Stimulated activated CD8-positive, alpha-beta memory T cell treated with anti-CD3 and anti-CD28 coated beads, Interleukin-4, amount 100 ng/mL, for 1 hour (primary cell): ENCODE measurements around the gene OR2F2.
A peak's percentile ranks its signal among the peaks of the same experiment; 100 is the strongest.

ENCODE experiments used
- DNase-seq, 2 donors: peaks; one replicate each; pipeline ENCODE4 v3.0.0-alpha.2; 2020; ENCODE audit warnings: low read depth in 2 of 2, low spot score in 1 of 2

OR2F2 gene, protein sequence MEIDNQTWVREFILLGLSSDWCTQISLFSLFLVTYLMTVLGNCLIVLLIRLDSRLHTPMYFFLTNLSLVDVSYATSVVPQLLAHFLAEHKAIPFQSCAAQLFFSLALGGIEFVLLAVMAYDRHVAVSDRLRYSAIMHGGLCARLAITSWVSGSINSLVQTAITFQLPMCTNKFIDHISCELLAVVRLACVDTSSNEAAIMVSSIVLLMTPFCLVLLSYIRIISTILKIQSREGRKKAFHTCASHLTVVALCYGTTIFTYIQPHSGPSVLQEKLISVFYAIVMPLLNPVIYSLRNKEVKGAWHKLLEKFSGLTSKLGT

DNA sequence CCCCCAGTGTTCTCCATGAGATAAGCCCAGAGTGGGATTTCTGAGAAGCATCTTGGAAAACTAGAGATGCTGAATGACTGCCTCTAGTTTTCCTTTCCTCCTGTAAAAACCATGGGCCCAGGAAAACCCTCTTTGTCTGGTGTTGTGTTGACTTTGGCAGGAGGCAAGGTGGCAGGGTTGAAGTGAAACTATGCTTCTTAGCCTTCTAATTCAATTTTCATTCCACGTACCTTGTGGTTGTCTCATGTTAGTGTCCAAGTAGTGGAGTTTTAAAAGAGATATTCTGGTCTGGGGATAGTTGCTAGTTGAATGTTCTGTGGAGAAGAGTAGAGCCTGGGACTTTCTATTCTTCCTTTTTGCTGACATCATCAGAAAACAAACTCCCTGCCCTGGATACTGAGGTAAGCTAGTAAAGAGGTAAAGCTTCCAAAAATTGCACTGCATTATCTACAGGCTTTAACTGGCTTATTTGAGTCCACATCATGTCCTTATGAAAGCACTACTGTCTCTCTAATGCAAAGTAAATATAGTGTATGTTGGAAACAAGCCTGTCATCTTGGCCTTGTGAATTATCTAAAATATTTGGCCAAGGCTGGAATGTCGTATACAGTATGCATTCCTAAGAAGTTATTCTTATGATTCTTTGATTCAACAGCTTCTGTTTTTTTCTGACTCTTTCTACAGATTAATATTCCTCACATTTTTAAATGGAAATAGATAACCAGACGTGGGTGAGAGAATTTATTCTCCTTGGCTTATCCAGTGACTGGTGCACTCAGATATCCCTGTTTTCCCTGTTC lies at the start of gene OR2F2:
OR2F2 (plus strand) TSS at position 708 of the 800 bp plus-strand sequence; CDS start at position 708, 0 bp downstream.
- no peak for DNase-seq

DNA sequence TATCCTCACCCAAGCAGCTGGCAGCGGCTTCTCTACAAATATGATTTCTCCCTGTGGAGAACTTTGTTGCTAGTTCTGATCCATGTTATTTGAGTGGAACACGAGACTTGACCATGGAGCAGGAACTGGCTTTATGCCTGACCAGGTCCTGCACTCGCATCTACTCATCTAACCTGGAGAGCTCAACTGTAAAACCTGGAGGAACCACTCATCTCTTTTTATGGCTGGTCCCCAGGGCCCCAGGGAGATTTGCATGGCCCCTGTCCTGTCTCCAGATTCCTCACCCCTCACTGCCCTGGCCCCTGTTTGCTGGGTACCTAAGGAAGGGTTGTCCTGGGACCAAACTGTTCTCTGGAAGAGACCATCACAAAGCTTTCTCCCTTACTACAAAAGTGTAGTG lies 49.1 kb upstream of the OR2F2 start:
- DNase-seq = no peak

DNA sequence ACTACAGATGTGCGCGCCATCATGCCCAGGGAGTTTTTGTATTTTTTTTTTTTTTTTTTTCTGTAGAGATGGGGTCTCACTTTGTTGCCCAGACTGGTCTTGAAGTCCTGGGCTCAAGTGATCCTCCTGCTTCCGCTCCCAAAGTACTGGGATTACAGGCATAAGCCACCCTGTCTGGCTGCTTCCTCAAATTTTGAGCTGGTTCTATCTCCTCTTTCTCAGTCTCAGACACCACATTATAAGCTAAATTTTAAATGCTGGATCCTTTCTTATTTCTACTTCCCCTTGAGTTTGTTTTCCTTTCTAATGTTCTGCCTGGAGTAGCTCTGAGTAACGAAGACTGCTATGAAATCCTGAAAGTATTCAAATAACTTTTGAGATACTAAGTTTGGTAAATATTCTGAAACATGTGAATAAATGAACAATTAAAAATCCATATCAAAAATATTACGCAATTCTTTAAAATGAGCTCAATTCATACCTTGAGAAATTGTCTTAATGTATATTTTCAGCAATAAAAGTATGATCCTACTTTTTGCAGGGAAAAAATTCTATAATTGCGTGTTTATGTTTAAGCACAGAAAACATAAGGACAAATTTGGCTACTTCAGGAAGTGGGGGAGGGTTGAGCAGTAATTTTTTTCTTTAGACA lies 48.1 kb upstream of the OR2F2 start:
- no peak for DNase-seq

- DNase-seq = no peak
These were observed 46.0 kb upstream of the OR2F2 start for GRCh38 chr7:143889068-143889467.

GRCh38 chr7:143890558-143890957 lies 44.5 kb upstream of the OR2F2 start:
- DNase-seq = no peak

DNA sequence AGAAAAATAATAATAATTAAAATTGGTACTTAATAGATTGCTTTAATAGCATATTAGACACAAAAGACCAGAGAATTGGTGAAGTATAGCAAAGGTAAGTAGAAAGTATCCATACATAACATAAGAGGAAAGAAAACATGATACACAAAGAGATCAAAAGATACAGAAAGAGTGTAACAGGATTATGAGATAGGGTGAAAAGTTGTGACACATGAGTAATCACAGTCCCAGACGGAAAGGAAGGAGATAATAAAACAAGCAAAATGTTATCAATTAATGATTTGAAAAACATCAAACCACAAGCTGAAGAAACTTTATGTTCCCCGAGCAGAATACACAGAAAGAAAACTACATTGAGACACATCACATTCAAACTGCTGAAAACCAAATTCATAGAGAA lies 43.6 kb upstream of the OR2F2 start:
- DNase-seq = no peak

DNA sequence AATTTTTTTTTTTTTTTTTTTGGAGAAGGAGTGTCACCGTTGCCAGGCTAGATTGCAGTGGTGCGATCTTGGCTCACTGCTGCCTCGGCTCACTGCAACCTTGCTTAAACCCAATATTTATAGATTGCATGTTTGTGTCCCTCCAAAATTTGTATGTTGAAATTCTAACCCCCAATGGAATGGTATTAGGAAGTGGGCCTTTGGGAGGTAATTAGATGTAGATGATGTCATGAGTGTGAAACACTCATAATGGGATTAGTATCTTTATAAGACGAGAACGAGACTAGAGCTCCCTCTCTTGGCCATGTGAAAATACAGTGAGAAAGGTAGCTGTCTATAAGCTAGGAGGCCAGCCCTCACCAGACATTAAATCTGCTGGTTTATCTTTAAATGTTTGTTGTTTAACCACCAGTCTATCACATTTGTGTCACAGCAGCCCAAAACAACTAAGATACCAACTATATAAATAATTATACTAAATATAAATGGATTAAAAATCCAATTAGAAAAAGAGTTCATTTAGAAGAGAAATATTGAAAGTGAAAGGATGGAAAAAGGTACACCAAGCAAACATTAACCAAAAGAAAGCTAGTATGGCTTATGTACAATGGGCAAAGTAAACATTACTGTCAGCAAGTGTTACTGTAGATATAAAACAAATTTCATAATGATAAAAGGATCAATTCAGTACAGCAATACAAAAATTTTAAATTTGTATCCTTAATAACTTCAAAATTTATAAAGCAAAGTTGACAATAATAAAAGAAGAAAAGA lies 42.3 kb upstream of the OR2F2 start:
- DNase-seq = no peak

- no peak for DNase-seq
These were observed 38.4 kb upstream of the OR2F2 start for GRCh38 chr7:143896667-143897066.

GRCh38 chr7:143898810-143899209 lies 36.2 kb upstream of the OR2F2 start:
- DNase-seq = no peak

- no peak for DNase-seq
These were observed 34.7 kb upstream of the OR2F2 start for GRCh38 chr7:143900230-143900766.

- no peak for DNase-seq
These were observed 33.7 kb upstream of the OR2F2 start for GRCh38 chr7:143901332-143901667.

GRCh38 chr7:143901668-143902331 lies 33.2 kb upstream of the OR2F2 start, which contains the start of gene TCAF1:
Gene TCAF1, minus strand, starts transcription at chr7:143902176. Its CDS starts 25,568 bp downstream, at chr7:143876608.
- peak; percentile 76 to 79 for DNase-seq

GRCh38 chr7:143902332-143902899 lies 32.6 kb upstream of the OR2F2 start:
- DNase-seq = no peak

GRCh38 chr7:143905509-143905908 lies 29.5 kb upstream of the OR2F2 start:
- DNase-seq = no peak

DNA sequence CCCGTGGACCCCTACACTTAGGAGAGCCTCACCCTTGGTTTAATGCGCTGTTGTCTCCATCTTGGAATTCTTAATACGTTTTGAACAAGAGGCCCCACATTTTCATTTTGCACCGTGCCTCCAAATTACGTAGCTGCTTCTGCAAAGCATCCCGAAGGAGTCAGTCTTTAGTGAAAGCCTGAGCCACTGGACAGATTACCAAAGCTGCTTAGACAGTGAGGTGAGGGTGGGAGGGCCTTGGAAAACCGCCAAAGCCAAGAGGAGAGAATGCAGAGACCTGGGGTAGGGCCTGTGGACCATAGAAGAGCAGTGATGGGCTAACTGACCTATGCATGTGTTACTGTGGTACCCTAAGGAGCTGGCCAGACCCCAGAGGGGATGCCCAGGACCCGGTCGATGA lies 28.9 kb upstream of the OR2F2 start:
- no peak for DNase-seq

DNA sequence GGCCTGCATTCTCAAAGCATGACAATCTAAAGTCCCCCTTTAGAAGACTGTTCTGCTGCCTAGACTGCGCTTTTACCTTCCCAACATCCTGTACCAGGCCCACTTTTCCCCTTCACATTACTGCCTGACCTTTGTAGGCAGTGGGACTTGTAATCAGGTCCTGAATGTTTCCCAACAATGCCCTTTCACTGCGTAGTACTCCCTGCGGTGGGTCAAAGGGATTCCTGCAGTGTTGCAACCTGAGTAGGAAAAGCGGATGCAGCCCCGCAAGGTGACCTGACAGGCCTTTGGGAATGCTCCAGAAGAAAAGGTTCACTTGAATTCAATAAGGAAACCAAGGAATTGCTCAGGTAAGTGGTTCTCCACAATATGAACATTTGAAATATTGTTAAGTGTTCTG lies 28.1 kb upstream of the OR2F2 start:
- DNase-seq = no peak

DNA sequence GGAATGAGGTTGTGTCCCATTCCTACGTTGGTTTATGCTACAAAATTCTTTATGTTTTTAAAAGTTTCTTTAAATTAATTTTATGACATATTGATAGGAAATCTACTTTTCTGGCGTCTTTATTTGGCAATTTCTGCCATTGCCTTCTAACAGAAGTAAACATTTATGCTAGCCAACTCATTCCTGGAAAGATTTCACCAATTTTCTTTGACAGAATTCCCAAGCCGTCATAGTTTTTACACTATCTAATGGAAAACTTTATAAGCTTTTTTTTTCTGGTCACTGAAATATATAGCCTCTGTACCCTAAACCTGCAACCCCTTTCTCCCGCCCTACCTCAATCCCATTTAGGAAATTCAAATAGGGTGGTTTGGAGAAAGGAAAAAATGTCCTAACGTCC lies 26.9 kb upstream of the OR2F2 start:
- DNase-seq = no peak

- no peak for DNase-seq
These were observed 25.2 kb upstream of the OR2F2 start for GRCh38 chr7:143909863-143910262.

GRCh38 chr7:143910473-143911248 lies 24.4 kb upstream of the OR2F2 start:
- no peak for DNase-seq
